Measurements from ENCODE around the gene KLK15.

DNA sequence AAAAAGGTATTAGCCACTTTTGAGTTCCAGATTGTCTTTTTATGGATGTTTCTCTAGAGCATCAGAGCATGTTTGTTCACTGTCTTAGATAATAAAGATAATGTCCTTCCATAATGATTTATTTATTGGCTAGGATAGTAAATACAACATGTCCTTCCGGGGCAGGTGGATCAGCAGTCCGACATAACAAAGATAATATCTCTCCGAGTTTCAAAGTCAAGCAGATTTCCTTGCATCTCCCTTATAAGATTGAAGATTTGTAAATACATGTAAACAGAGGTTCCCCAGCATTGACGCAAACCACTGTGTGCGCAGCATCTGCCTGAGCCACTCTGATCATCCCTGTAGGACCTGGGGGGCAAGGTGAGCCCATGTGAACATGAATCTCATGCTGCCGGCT is 8.8 kb upstream of the KLK15 start:
- no peak for TF ChIP-seq POLR2A (IDR thresholded peaks at IDR 0.05)
- TF ChIP-seq, protein P1, sequence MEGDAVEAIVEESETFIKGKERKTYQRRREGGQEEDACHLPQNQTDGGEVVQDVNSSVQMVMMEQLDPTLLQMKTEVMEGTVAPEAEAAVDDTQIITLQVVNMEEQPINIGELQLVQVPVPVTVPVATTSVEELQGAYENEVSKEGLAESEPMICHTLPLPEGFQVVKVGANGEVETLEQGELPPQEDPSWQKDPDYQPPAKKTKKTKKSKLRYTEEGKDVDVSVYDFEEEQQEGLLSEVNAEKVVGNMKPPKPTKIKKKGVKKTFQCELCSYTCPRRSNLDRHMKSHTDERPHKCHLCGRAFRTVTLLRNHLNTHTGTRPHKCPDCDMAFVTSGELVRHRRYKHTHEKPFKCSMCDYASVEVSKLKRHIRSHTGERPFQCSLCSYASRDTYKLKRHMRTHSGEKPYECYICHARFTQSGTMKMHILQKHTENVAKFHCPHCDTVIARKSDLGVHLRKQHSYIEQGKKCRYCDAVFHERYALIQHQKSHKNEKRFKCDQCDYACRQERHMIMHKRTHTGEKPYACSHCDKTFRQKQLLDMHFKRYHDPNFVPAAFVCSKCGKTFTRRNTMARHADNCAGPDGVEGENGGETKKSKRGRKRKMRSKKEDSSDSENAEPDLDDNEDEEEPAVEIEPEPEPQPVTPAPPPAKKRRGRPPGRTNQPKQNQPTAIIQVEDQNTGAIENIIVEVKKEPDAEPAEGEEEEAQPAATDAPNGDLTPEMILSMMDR (IDR thresholded peaks at IDR 0.05): no peak
